Activated naive CD4-positive, alpha-beta T cell treated with anti-CD3 and anti-CD28 coated beads for 36 hours (primary cell): ENCODE measurements around the gene AFF3. TPM values are rescaled to one million over a fixed set of nuclear protein-coding genes. Genes with fewer than 3 reads are reported as not detected.

Experiments
- CTCF ChIA-PET: fragments of 350-600 bp; sonication (Branson Sonifier 250); formaldehyde crosslinking; loops from one replicate; lab custom pipeline; 2021; ENCODE audit warnings: antibody characterized with exemption; lab: Charles Lee
- DNase-seq: peaks from one replicate; pipeline ENCODE4 v3.0.0-alpha.2; 2020
- H3K27ac Mint-ChIP-seq: one replicate; pipeline ENCODE4 v1.8.0; 2021; ENCODE audit warnings: mild to moderate bottlenecking, mixed read lengths
- H3K27me3 Mint-ChIP-seq: one replicate; pipeline ENCODE4 v1.8.0; 2021; ENCODE audit warnings: low read depth, mixed read lengths
- H3K36me3 Mint-ChIP-seq: one replicate; pipeline ENCODE4 v1.8.0; 2021; ENCODE audit warnings: low read depth, mixed read lengths
- H3K4me1 Mint-ChIP-seq: one replicate; pipeline ENCODE4 v1.8.0; 2021; ENCODE audit warnings: low read depth, mixed read lengths
- H3K4me3 Mint-ChIP-seq: one replicate; pipeline ENCODE4 v1.8.0; 2021; ENCODE audit warnings: mild to moderate bottlenecking, moderate library complexity, mixed read lengths
- H3K9me3 Mint-ChIP-seq: one replicate; pipeline ENCODE4 v1.8.0; 2021; ENCODE audit warnings: mixed read lengths
- intact Hi-C: fragments of 100-400 bp; cut with micrococcal nuclease; formaldehyde crosslinking; loops from one replicate; pipeline ENCODE4 v1.15.1; 2023
- total RNA-seq, 2 experiments: library from RNA; stranded (reverse); gene quantifications; one replicate each; pipeline ENCODE4 v1.2.3, GENCODE V29; 2021

The AFF3 gene
- total RNA-seq, 2 experiments from 2014 or later: 1.5 to 2.1 TPM

GRCh38 chr2:99648906-99649789, 493.2 kb downstream of the AFF3 start:
- Mint-ChIP-seq H3K4me1 (no peaks in the 10 kb centered on the region), H3K9me3 (no peaks in the 10 kb centered on the region), H3K36me3 (peaks cover 2% of the 10 kb centered on the region), H3K27ac (no peak overlapping the region), H3K4me3 (no peak overlapping the region), H3K27me3 (no peaks in the 10 kb centered on the region)
- CTCF ChIA-PET: no interaction called here
- intact Hi-C loops: no loop called here
- no peak for DNase-seq

- CTCF ChIA-PET: interaction anchor here (0.9 kb wide), 1 partner anchor 37 kb away, joined by 4 read pairs; no protein-coding TSS in a partner anchor
- H3K27ac Mint-ChIP-seq: no peak overlapping the region
Observed at GRCh38 chr2:99648178-99648844, 494.1 kb downstream of the AFF3 start.

GRCh38 chr2:99645960-99646359, 496.4 kb downstream of the AFF3 start:
- H3K4me1 Mint-ChIP-seq: no peaks in the 10 kb centered on the region
- H3K27me3 Mint-ChIP-seq: no peaks in the 10 kb centered on the region
- H3K4me3 Mint-ChIP-seq: no peak overlapping the region
- H3K27ac Mint-ChIP-seq: no peak overlapping the region
- H3K9me3 Mint-ChIP-seq: no peaks in the 10 kb centered on the region
- DNase-seq: no peak
- CTCF ChIA-PET: no interaction called here
- peaks cover 2% of the 10 kb centered on the region for H3K36me3 Mint-ChIP-seq
- intact Hi-C loops: no loop called here

More at GRCh38 chr2:99648178-99648844, 494.1 kb downstream of the AFF3 start:
- H3K4me3 Mint-ChIP-seq: no peak overlapping the region
- H3K27me3 Mint-ChIP-seq: no peaks in the 10 kb centered on the region
- H3K9me3 Mint-ChIP-seq: no peaks in the 10 kb centered on the region
- no peak for DNase-seq
- H3K4me1 Mint-ChIP-seq: no peaks in the 10 kb centered on the region
- H3K36me3 Mint-ChIP-seq: peaks cover 2% of the 10 kb centered on the region
- intact Hi-C loops: no loop called here

GRCh38 chr2:99644419-99644787, 498.0 kb downstream of the AFF3 start:
- Mint-ChIP-seq H3K9me3 (no peaks in the 10 kb centered on the region), H3K36me3 (peaks cover 2% of the 10 kb centered on the region), H3K27ac (no peak overlapping the region), H3K4me3 (no peak overlapping the region), H3K4me1 (no peaks in the 10 kb centered on the region), H3K27me3 (no peaks in the 10 kb centered on the region)
- intact Hi-C loops: no loop called here
- CTCF ChIA-PET: no interaction called here
- DNase-seq: no peak

GRCh38 chr2:99643787-99644418, 498.5 kb downstream of the AFF3 start:
- Mint-ChIP-seq H3K27ac (no peak overlapping the region), H3K4me3 (no peak overlapping the region), H3K4me1 (no peaks in the 10 kb centered on the region), H3K36me3 (peaks cover 2% of the 10 kb centered on the region), H3K9me3 (no peaks in the 10 kb centered on the region), H3K27me3 (no peaks in the 10 kb centered on the region)
- CTCF ChIA-PET: no interaction called here
- intact Hi-C loops: no loop called here
- DNase-seq: no peak

GRCh38 chr2:99641999-99642398, 500.4 kb downstream of the AFF3 start:
- Mint-ChIP-seq H3K27ac (no peak overlapping the region), H3K27me3 (no peaks in the 10 kb centered on the region), H3K9me3 (no peaks in the 10 kb centered on the region), H3K4me3 (no peak overlapping the region), H3K36me3 (no peaks in the 10 kb centered on the region), H3K4me1 (no peaks in the 10 kb centered on the region)
- intact Hi-C loops: no loop called here
- no peak for DNase-seq
- CTCF ChIA-PET: no interaction called here

- H3K4me3 Mint-ChIP-seq: no peak overlapping the region
- no peaks in the 10 kb centered on the region for H3K9me3 Mint-ChIP-seq
- H3K27ac Mint-ChIP-seq: no peak overlapping the region
- H3K27me3 Mint-ChIP-seq: no peaks in the 10 kb centered on the region
- intact Hi-C loops: no loop called here
- no peak for DNase-seq
- no peaks in the 10 kb centered on the region for H3K4me1 Mint-ChIP-seq
- peaks cover 2% of the 10 kb centered on the region for H3K36me3 Mint-ChIP-seq
- CTCF ChIA-PET: no interaction called here
Observed at GRCh38 chr2:99640635-99641151, 501.7 kb downstream of the AFF3 start.

- H3K4me1 Mint-ChIP-seq: no peaks in the 10 kb centered on the region
- no peaks in the 10 kb centered on the region for H3K9me3 Mint-ChIP-seq
- intact Hi-C loops: no loop called here
- no peak for DNase-seq
- H3K36me3 Mint-ChIP-seq: peaks cover 2% of the 10 kb centered on the region
- no peak overlapping the region for H3K27ac Mint-ChIP-seq
- no peaks in the 10 kb centered on the region for H3K27me3 Mint-ChIP-seq
- CTCF ChIA-PET: no interaction called here
- no peak overlapping the region for H3K4me3 Mint-ChIP-seq
Observed at GRCh38 chr2:99638791-99639190, 503.6 kb downstream of the AFF3 start.

GRCh38 chr2:99637159-99637697, 505.2 kb downstream of the AFF3 start:
- Mint-ChIP-seq H3K27ac (no peak overlapping the region), H3K36me3 (peaks cover 2% of the 10 kb centered on the region), H3K4me3 (no peak overlapping the region), H3K27me3 (no peaks in the 10 kb centered on the region), H3K9me3 (peaks cover 3% of the 10 kb centered on the region), H3K4me1 (no peaks in the 10 kb centered on the region)
- intact Hi-C loops: no loop called here
- DNase-seq: no peak
- CTCF ChIA-PET: no interaction called here

GRCh38 chr2:99636144-99637034, 506.0 kb downstream of the AFF3 start:
- no peak overlapping the region for H3K27ac Mint-ChIP-seq
- intact Hi-C loops: no loop called here
- DNase-seq: no peak
- H3K36me3 Mint-ChIP-seq: peaks cover 2% of the 10 kb centered on the region
- no peaks in the 10 kb centered on the region for H3K27me3 Mint-ChIP-seq
- no peak overlapping the region for H3K4me3 Mint-ChIP-seq
- no peaks in the 10 kb centered on the region for H3K4me1 Mint-ChIP-seq
- CTCF ChIA-PET: no interaction called here
- peaks cover 3% of the 10 kb centered on the region for H3K9me3 Mint-ChIP-seq

- H3K4me1 Mint-ChIP-seq: no peaks in the 10 kb centered on the region
- H3K36me3 Mint-ChIP-seq: peaks cover 2% of the 10 kb centered on the region
- intact Hi-C loops: no loop called here
- DNase-seq: no peak
- H3K27ac Mint-ChIP-seq: no peak overlapping the region
- H3K4me3 Mint-ChIP-seq: no peak overlapping the region
- CTCF ChIA-PET: no interaction called here
- H3K9me3 Mint-ChIP-seq: peaks cover 3% of the 10 kb centered on the region
- no peaks in the 10 kb centered on the region for H3K27me3 Mint-ChIP-seq
Observed at GRCh38 chr2:99635710-99636109, 506.7 kb downstream of the AFF3 start.
